ENCODE measurements around the gene BST1.

DNA sequence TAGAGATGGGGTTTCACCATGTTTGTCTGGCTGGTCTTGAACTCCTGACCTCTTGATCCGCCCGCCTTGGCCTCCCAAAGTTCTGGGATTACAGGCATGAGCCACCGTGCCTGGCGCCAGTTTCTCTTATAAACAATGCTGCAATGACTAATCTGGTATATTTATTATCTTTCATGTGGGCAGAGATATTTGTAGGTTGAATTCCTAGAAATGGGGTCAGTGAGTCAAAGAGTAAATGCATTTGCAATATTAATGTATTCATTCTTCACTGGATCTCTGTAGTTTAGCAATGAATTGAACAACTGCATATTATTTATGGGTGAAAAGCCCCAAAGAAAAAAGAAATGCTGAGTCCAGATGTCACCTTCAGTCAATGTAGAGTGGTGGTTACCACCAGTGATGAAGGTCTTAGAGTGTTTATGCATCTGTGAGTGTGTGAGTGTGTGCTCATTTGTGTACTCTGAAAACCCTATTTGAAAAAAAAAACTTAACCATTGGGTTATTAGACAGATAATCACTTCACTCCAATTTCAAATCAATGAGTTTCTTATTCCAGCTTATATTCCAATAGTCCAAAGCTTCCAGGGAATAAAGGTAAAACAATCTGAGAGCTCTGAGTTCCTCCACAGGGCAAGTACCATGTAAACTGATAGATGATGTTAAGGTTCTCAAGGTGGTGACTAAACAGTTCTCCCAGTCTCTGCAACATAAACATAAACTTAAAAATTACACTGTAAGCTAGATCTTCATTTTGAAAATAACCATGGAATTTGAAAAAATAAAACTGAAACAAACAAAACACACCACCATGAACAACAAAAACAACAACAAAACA is 52.7 kb downstream of the BST1 start:
- no peak for TF ChIP-seq POLR2A (IDR thresholded peaks at IDR 0.05)
- TF ChIP-seq, protein P1, sequence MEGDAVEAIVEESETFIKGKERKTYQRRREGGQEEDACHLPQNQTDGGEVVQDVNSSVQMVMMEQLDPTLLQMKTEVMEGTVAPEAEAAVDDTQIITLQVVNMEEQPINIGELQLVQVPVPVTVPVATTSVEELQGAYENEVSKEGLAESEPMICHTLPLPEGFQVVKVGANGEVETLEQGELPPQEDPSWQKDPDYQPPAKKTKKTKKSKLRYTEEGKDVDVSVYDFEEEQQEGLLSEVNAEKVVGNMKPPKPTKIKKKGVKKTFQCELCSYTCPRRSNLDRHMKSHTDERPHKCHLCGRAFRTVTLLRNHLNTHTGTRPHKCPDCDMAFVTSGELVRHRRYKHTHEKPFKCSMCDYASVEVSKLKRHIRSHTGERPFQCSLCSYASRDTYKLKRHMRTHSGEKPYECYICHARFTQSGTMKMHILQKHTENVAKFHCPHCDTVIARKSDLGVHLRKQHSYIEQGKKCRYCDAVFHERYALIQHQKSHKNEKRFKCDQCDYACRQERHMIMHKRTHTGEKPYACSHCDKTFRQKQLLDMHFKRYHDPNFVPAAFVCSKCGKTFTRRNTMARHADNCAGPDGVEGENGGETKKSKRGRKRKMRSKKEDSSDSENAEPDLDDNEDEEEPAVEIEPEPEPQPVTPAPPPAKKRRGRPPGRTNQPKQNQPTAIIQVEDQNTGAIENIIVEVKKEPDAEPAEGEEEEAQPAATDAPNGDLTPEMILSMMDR (IDR thresholded peaks at IDR 0.05), result no peak

Measured in adrenal gland (tissue), 5 donors.